ENCODE results near the gene ZNF202.

ZNF202 gene

DNA sequence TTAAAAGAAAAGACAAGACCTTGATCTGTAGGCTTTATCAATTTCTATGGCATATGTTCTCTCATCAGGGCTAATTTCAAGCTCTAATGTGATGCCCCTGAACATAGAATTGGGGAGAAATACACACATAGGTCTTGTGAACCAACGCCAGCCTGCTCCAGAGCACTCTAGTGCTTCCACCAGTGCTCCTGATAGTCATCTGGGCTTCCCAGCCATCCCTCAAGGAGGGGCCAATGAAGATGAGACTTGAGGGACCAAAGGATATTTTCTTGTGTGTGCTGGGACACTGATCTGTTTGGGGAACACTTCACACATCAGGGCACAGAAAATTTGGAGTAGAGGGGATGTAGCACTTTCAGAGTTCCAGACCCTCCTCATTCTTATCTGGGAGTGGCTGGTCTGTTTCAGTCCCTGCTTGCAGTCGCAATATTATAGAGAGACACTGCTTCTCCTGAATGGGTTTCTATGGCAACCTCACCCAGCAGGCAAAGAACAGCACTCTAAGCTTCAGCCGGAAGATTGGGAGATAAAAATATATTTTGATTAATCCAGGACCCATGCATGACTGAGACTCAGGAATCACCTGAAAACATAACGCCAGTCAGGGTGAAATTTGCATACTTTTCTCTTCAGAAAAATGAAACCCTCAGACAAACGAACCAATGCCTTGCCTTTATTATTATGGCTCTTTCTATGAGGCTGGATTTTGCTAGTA is 58.6 kb downstream of the ZNF202 start:
- DNase-seq: no peak

DNA sequence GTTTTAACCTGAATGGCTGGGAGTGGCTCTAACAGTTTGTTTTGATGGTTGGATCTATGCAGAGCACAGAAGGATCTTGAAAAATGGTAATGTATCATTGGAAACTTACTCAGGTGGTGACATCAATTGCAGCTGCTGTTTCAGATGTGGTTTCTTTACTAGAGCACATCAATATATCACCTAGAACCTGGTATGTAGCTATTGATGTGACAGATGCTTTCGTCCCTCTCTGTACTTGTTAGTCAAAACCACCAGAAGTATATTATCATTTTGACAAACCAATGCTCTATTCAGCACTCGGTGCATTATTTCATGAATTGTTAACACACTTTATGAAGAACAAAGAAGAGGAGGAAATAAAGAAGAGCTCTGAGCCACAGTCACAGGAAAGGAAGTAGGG is 60.4 kb downstream of the ZNF202 start:
- no peak for DNase-seq

DNA sequence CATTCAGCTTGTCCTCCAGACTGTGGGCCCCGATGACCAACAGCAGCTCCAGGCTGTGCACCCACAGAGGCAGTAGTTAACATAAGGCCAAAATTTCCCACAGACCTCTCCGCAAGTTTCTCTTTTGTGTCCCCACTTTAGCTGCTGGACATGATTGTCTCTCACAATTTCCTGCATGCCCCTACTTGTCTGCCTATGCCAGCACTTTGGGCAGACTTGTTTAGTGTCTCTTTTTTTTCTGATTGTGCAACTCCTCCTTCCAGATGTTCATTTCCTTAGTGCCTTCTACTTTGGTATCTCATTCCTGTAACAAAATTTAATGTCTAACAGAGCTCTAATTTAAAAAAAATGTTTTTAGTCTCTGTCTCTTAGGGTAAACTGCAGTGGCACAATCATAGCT is 63.2 kb downstream of the ZNF202 start:
- DNase-seq: no peak

- DNase-seq: no peak
Observed at GRCh38 chr11:123677510-123677909, 64.0 kb downstream of the ZNF202 start.

DNA sequence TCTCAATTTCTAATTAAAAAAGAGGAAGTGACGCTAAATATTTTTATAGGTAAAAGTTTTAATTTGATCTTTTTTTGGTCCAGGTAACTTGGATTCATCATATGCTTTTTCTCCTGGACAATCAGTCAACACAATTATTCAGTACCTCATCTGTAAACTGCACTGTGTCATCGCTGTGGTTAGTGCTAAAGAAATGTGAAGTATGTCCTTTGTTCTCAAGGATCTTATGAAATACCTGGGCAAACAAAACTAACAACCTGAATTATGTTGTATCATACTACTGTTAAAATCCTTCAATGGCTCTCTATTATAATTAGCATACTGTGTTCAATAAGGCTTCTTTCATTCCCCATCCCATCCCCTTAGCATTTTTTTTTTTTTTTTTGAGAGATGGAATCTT is 67.2 kb downstream of the ZNF202 start:
- DNase-seq: no peak
